GM04504 (cell line): ENCODE results near the gene DGKB.
"Not testable (repeated sequence)": the region's sequence is repeated elsewhere in the genome, so short reads cannot be mapped to it uniquely, and the experiment has no call there.

ENCODE experiments used
- DNase-seq: peaks from one replicate; pipeline ENCODE4 v3.0.0-alpha.2; 2012; ENCODE audit warnings: low read depth

The DGKB gene

GRCh38 chr7:14292737-14293136 is 609.8 kb downstream of the DGKB start:
- no peak for DNase-seq

GRCh38 chr7:14289957-14290356 is 612.6 kb downstream of the DGKB start:
- DNase-seq: no peak

- no peak for DNase-seq
These were observed 613.9 kb downstream of the DGKB start for GRCh38 chr7:14288701-14289100.

- no peak for DNase-seq
These were observed 615.2 kb downstream of the DGKB start for GRCh38 chr7:14287398-14287797.

GRCh38 chr7:14286036-14286435 is 616.5 kb downstream of the DGKB start:
- no peak for DNase-seq

- not testable (repeated sequence) for DNase-seq
These were observed 623.3 kb downstream of the DGKB start for GRCh38 chr7:14279065-14279871.

- DNase-seq: peak; percentile 24
These were observed 627.2 kb downstream of the DGKB start for GRCh38 chr7:14275356-14275755.

GRCh38 chr7:14271441-14271840 is 631.1 kb downstream of the DGKB start:
- no peak for DNase-seq

- no peak for DNase-seq
These were observed 632.5 kb downstream of the DGKB start for GRCh38 chr7:14270099-14270498.

GRCh38 chr7:14260011-14260410 is 642.5 kb downstream of the DGKB start:
- DNase-seq: no peak

- DNase-seq: no peak
These were observed 643.7 kb downstream of the DGKB start for GRCh38 chr7:14258861-14259260.

- DNase-seq: no peak
These were observed 644.1 kb downstream of the DGKB start for GRCh38 chr7:14258441-14258840.

GRCh38 chr7:14252458-14252857 is 650.1 kb downstream of the DGKB start:
- DNase-seq: no peak

GRCh38 chr7:14242175-14242574 is 660.4 kb downstream of the DGKB start:
- no peak for DNase-seq

GRCh38 chr7:14236834-14237233 is 665.7 kb downstream of the DGKB start:
- DNase-seq: no peak

- no peak for DNase-seq
These were observed 667.5 kb downstream of the DGKB start for GRCh38 chr7:14235056-14235455.

GRCh38 chr7:14233868-14234369 is 668.6 kb downstream of the DGKB start:
- DNase-seq: no peak

- DNase-seq: no peak
These were observed 669.3 kb downstream of the DGKB start for GRCh38 chr7:14233076-14233867.

GRCh38 chr7:14229047-14229446 is 673.5 kb downstream of the DGKB start:
- no peak for DNase-seq

GRCh38 chr7:14228341-14228740 is 674.2 kb downstream of the DGKB start:
- DNase-seq: no peak

- DNase-seq: no peak
These were observed 676.4 kb downstream of the DGKB start for GRCh38 chr7:14226126-14226525.

- DNase-seq: no peak
These were observed 683.4 kb downstream of the DGKB start for GRCh38 chr7:14219125-14219524.

GRCh38 chr7:14218338-14218737 is 684.2 kb downstream of the DGKB start:
- no peak for DNase-seq
